ENCODE data around the gene IFI27L1.

GRCh38 chr14:94046696-94047250 is 34.3 kb upstream of the IFI27L1 start:
- TF ChIP-seq, protein P1, sequence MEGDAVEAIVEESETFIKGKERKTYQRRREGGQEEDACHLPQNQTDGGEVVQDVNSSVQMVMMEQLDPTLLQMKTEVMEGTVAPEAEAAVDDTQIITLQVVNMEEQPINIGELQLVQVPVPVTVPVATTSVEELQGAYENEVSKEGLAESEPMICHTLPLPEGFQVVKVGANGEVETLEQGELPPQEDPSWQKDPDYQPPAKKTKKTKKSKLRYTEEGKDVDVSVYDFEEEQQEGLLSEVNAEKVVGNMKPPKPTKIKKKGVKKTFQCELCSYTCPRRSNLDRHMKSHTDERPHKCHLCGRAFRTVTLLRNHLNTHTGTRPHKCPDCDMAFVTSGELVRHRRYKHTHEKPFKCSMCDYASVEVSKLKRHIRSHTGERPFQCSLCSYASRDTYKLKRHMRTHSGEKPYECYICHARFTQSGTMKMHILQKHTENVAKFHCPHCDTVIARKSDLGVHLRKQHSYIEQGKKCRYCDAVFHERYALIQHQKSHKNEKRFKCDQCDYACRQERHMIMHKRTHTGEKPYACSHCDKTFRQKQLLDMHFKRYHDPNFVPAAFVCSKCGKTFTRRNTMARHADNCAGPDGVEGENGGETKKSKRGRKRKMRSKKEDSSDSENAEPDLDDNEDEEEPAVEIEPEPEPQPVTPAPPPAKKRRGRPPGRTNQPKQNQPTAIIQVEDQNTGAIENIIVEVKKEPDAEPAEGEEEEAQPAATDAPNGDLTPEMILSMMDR (conservative IDR thresholded peaks at IDR 0.05 in 1 of 2, IDR thresholded peaks at IDR 0.05 in 1 of 2; ENCODE audit: low read depth in 1 of 2, low read length in 2 of 2), result no peak
- no peak for TF ChIP-seq EZH2 (IDR thresholded peaks at IDR 0.05; ENCODE audit: low read length, missing control alignments)

Measured in fibroblast of lung (primary cell).